Coronary artery (tissue), 2 donors: ENCODE measurements around the gene OSBPL1A.

Experiments
- DNase-seq: peaks from one replicate; pipeline ENCODE4 v3.0.0-alpha.2; 2017; ENCODE audit warnings: low spot score
- H3K27ac ChIP-seq, 2 donors: fragments of 200-600 bp; sonication (generic); one replicate each; pipeline ENCODE4 v1.5.1; 2016 to 2019
- H3K4me3 ChIP-seq: fragments of 200-600 bp; sonication (generic); 2 replicates; pipeline ENCODE4 v1.5.1; 2016; ENCODE audit warnings: mild to moderate bottlenecking, moderate library complexity
- CTCF ChIP-seq: fragments of 200-600 bp; sonication (generic); IDR thresholded peaks from one replicate; pipeline ENCODE4 v1.5.1; 2019; ENCODE audit warnings: antibody characterized with exemption

Gene OSBPL1A

DNA sequence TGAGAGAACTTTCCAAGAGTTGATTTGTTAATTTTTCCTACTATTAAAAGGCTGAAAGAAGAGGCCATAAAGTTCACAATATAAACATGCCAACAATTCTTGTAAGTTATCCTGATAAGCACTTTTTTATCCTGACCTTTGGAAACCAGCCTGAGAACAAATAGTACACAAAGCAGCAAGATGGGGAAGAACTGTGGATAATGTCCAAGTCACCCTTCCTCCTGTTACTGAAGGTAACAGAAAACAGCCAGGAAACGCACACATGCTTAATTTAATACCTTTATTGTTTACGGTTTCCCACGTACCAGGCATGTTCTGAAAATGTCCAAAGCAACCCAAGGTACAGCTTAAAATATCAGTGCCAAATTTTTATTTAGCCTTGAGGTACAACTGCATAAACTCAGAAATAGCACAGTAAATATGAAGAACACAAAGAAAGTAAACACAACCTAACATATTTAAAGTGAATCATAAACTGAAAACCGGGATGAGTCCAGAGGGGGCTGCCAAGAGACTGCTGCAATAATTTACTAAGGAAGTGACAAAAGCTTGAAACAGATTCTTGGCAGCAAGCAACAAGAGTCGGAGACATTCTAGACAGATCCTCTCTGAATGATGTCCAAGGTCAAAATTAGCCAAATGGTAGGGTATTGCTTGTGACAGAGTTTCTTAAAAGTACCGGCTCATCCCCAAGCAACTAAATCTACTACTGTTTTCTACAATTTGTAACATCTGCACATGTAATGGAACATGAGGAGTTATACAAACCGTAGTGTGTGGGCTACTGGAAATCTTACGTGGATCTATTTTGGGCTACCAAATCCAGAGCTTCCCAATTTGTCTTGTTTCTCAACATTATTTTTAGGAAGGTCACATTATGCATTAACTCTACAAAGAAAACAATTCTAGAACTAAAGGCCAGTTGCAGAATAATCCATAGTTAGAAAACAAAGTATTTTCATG lies 165.6 kb downstream of the OSBPL1A start:
- peak overlapping the region in 1 of 2 donors; percentile 45 for H3K27ac ChIP-seq
- DNase-seq: no peak
- H3K4me3 ChIP-seq: no peak overlapping the region
- no peak for TF ChIP-seq CTCF

GRCh38 chr18:24230766-24231165 lies 166.9 kb downstream of the OSBPL1A start:
- no peak for TF ChIP-seq CTCF
- no peak for DNase-seq
- Histone ChIP-seq H3K4me3 (no peak overlapping the region), H3K27ac (no peak overlapping the region)

DNA sequence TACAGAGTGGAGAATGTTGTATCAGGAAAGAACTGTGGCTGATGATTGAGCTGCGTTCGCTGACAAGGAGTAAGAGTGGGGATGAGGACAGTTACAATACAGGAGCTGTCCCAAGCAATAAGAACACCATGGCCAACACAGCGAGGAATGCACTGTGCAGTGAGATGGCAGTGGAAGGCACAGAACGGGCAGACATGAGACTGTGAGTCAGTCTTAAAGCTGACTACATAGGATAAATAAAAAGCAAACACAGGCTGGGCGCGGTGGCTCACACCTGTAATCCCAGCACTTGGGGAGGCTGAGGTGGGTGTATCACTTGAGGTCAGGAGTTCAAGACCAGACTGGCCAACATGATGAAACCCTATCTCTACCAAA lies 169.0 kb downstream of the OSBPL1A start:
- DNase-seq: no peak
- H3K4me3 ChIP-seq: no peak overlapping the region
- no peak overlapping the region for H3K27ac ChIP-seq
- TF ChIP-seq CTCF: no peak

DNA sequence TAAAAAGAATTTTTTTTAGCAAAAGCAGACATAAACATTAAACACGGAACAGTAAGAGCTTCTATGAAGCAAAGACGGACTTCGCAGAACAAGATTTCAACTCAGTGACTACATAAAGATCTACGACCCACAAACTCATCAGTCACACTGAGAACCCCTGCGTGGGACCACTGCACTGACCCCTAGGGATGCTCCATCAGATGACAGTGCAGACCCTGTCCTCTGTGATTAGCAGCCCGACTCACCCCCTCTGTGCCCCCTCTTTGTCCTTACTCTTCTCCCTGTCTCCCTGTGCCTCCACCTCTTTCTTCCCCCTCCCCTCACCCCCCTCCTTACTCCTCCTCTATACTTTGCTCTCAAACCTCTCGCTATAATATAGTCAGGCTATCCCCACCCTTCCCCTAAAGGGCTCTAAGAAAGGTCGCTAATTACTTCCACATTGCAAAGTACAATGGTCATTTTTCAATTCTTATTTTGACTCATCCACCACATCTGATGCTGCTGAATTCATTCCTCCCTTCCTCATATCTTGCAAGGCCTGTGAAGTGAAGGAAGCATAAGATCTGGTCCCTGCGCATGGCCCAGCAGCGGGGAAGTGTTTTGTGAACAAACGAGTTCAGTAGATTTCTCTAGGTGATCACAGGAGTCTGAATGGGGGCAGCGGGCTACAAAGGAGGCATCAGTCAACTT lies 169.5 kb downstream of the OSBPL1A start:
- no peak for DNase-seq
- Histone ChIP-seq H3K27ac (no peak overlapping the region), H3K4me3 (no peak overlapping the region)
- no peak for TF ChIP-seq CTCF

DNA sequence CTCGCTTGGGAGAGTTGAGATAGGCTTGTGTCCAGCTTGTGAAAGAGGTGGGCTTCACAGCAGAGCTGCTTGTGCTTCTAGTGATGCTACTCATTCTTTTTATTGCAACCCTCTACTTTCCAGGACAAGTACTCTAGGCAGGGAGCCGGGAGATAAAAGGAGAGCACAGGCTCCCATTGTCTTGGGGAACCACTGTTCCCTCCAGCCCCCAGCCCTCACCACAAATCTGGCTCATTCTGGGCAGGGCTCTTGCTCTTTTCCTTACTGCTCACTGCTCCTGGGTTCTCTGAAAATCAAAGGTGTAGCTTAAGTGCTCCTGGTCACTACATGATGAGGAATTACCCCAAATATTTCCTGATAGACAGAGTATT lies 177.3 kb downstream of the OSBPL1A start:
- no peak overlapping the region for H3K4me3 ChIP-seq
- no peak overlapping the region for H3K27ac ChIP-seq
- no peak for TF ChIP-seq CTCF
- DNase-seq: no peak

DNA sequence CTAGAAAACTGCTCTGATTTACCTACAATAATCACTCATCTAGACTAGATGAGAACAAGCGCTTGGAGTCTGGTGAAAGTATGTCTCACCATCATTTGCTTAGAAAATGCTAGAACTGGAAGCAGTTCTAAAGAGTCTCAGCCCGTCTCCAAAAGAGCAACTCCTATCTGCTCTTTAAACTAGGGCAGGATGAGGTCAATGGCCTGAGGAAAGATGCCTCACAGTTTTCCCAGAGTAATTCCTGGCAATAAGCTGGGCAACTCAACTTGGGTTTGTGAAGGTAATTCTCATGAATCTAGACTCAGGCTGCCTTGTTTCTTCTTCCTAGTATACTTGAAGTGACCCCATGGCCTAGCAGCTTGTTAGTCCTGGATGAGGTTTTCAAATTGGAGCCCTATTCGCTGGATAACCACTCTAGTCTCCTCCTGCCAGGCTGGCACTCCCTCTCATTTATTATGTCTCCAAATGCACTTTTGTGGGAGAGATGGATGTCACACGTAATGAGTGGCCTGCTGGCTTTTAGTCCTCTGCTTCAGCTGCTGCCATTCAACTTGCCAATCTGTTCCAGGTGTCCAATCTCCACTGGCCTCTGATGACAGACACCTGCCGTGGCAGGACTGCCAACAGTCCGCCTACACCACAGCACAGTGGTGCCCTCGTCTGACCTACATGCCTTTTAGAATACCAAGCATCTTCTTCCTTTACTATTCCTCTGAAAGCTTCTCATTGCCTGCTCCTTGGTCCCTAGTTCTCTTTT lies 177.9 kb downstream of the OSBPL1A start:
- DNase-seq: no peak
- no peak overlapping the region for H3K4me3 ChIP-seq
- no peak for TF ChIP-seq CTCF
- no peak overlapping the region for H3K27ac ChIP-seq
